Neural cell (in vitro differentiated cells): Measurements from ENCODE around the gene OXNAD1. TPM values are rescaled to one million over a fixed set of nuclear protein-coding genes. Genes with fewer than 3 reads are reported as not detected.
"Not testable (repeated sequence)": the region's sequence is repeated elsewhere in the genome, so short reads cannot be mapped to it uniquely, and the experiment has no call there.

Experiments used
- H2AFZ ChIP-seq: fragments of 200-600, 300-800 bp; sonication (generic), shearing (Covaris generic); 2 replicates; pipeline ENCODE4 v1.6.0; 2014; ENCODE audit warnings: low read depth, mild to moderate bottlenecking, antibody characterized with exemption, low read length, moderate library complexity
- H3F3A ChIP-seq: fragments of 200-600 bp; shearing (Covaris generic); 2 replicates; pipeline ENCODE4 v1.6.1; 2016; ENCODE audit warnings: mild to moderate bottlenecking, moderate library complexity, mixed read lengths, antibody characterized with exemption, low read length; ENCODE audit not compliant: insufficient read depth, poor library complexity, severe bottlenecking
- H3K27ac ChIP-seq: fragments of 200-600, 300-800 bp; sonication (generic), shearing (Covaris generic); 2 replicates; pipeline ENCODE4 v1.5.1; 2014; ENCODE audit warnings: mild to moderate bottlenecking, low read length, moderate library complexity
- H3K27me3 ChIP-seq: fragments of 300-800, 200-600 bp; sonication (generic), shearing (Covaris generic); 2 replicates; pipeline ENCODE4 v1.6.0; 2014; ENCODE audit warnings: mild to moderate bottlenecking, low read depth, low read length, moderate library complexity; ENCODE audit not compliant: insufficient read depth
- H3K36me3 ChIP-seq: fragments of 300-800, 200-600 bp; sonication (generic), shearing (Covaris generic); 2 replicates; pipeline ENCODE4 v1.5.1; 2014; ENCODE audit warnings: mild to moderate bottlenecking, antibody characterized with exemption, low read length, moderate library complexity; ENCODE audit not compliant: insufficient read depth
- H3K4me2 ChIP-seq: fragments of 300-800, 200-600 bp; sonication (generic), shearing (Covaris generic); 2 replicates; pipeline ENCODE4 v1.6.0; 2014; ENCODE audit warnings: mild to moderate bottlenecking, low read length
- H3K4me3 ChIP-seq: fragments of 300-800, 200-600 bp; sonication (generic), shearing (Covaris generic); 2 replicates; pipeline ENCODE4 v1.5.1; 2014; ENCODE audit warnings: mild to moderate bottlenecking, low read length, moderate library complexity
- H3K79me2 ChIP-seq: fragments of 200-600 bp; shearing (Covaris generic); replicated peaks from 2 replicates; pipeline ENCODE4 v1.6.0; 2014; ENCODE audit warnings: mild to moderate bottlenecking, low read length, moderate library complexity; ENCODE audit not compliant: insufficient read depth
- H3K9ac ChIP-seq: fragments of 300-800, 200-600 bp; sonication (generic), shearing (Covaris generic); 2 replicates; pipeline ENCODE4 v1.6.1; 2016; ENCODE audit warnings: mild to moderate bottlenecking, low read length, mixed read lengths
- H3K9me2 ChIP-seq: fragments of 200-600 bp; shearing (Covaris generic); 2 replicates; pipeline ENCODE4 v1.6.1; 2016; ENCODE audit warnings: mild to moderate bottlenecking, low read length, mixed read lengths; ENCODE audit not compliant: insufficient read depth
- H3K9me3 ChIP-seq: fragments of 200-600, 300-800 bp; sonication (generic), shearing (Covaris generic); 2 replicates; pipeline ENCODE4 v1.6.1; 2016; ENCODE audit warnings: mild to moderate bottlenecking, mixed run types, low read length, moderate library complexity, mixed read lengths
- H4K20me1 ChIP-seq: fragments of 200-600 bp; shearing (Covaris generic); 2 replicates; pipeline ENCODE4 v1.6.1; 2016; ENCODE audit warnings: mild to moderate bottlenecking, mixed run types; ENCODE audit not compliant: insufficient read depth
- EP300 ChIP-seq: fragments of 450-650 bp; conservative IDR thresholded peaks from 2 replicates; pipeline ENCODE4 v1.6.1; 2014; ENCODE audit warnings: antibody characterized with exemption, mild to moderate bottlenecking, moderate library complexity; ENCODE audit not compliant: poor library complexity, severe bottlenecking
- EZH2 ChIP-seq: fragments of 200-600, 300-800 bp; shearing (Covaris generic), sonication (generic); IDR thresholded peaks from 2 replicates; pipeline ENCODE4 v1.6.1; 2014; ENCODE audit warnings: antibody characterized with exemption, low read length, borderline replicate concordance, mild to moderate bottlenecking; ENCODE audit not compliant: insufficient read depth, poor library complexity, severe bottlenecking
- MXI1 ChIP-seq: fragments of 450-650 bp; conservative IDR thresholded peaks from 2 replicates; pipeline ENCODE4 v1.6.1; 2014; ENCODE audit warnings: antibody characterized with exemption, mild to moderate bottlenecking; ENCODE audit not compliant: poor library complexity, severe bottlenecking
- POLR2AphosphoS5 ChIP-seq: IDR thresholded peaks from 2 replicates; pipeline ENCODE4 v1.6.1; 2012
- RAD21 ChIP-seq: fragments of 450-650 bp; conservative IDR thresholded peaks from 2 replicates; pipeline ENCODE4 v1.6.1; 2014; ENCODE audit warnings: antibody characterized with exemption, mild to moderate bottlenecking, moderate library complexity
- SMC3 ChIP-seq: fragments of 450-650 bp; conservative IDR thresholded peaks from 2 replicates; pipeline ENCODE4 v1.6.1; 2014; ENCODE audit warnings: antibody characterized with exemption, mild to moderate bottlenecking, moderate library complexity; ENCODE audit not compliant: poor library complexity
- TAF1 ChIP-seq: IDR thresholded peaks from 2 replicates; pipeline ENCODE4 v1.6.1; 2012; ENCODE audit warnings: low read depth
- polyA plus RNA-seq: library from polyadenylated mRNA; depleted of rRNA; stranded (reverse); fragments of >200 nt; gene quantifications from 2 replicates; pipeline ENCODE4 v1.2.3, GENCODE V29; 2014
- TF ChIP-seq, protein P1 (sequence below): fragments of 450-650 bp; IDR thresholded peaks from 2 replicates; pipeline ENCODE4 v1.5.1; 2014; ENCODE audit warnings: antibody characterized with exemption, mild to moderate bottlenecking, moderate library complexity; ENCODE audit not compliant: poor library complexity, severe bottlenecking
- TF ChIP-seq, protein P2 (sequence below): IDR thresholded peaks from 2 replicates; pipeline ENCODE4 v1.6.1; 2012; ENCODE audit warnings: borderline replicate concordance

Gene OXNAD1
- polyA plus RNA-seq, 1 donor from 2014 or later: 16.4 TPM

DNA sequence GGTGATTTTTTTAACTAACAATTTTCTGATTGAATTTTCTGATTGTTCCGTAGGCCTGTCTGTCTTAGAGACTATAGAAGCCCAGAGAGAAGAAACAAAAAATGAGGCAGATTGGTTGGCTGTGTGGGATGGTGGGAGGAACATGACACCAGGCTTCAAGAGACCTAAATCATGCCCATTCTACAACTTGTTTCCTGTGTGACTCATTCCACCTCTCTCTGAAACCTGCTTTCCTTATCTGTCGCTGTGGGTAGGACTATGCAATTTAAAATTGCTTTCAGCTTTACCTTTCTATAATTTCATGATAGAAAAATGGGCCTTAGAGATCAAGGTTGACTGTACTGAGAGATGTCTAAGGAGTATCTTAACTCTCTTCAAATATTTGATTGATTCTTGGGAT lies 44.5 kb downstream of the OXNAD1 start:
- H2AFZ ChIP-seq: no peak overlapping the region
- no peaks in the 10 kb centered on the region for H3K79me2 ChIP-seq
- H3K4me2 ChIP-seq: no peak overlapping the region
- H3K36me3 ChIP-seq: no peaks in the 10 kb centered on the region
- no peak overlapping the region for H3K4me3 ChIP-seq
- no peaks in the 10 kb centered on the region for H3K9me3 ChIP-seq
- H3F3A ChIP-seq: no peaks in the 10 kb centered on the region
- no peaks in the 10 kb centered on the region for H3K9me2 ChIP-seq
- no peaks in the 10 kb centered on the region for H3K27me3 ChIP-seq
- no peaks in the 10 kb centered on the region for H4K20me1 ChIP-seq
- H3K9ac ChIP-seq: no peak overlapping the region
- TF ChIP-seq, protein P1, sequence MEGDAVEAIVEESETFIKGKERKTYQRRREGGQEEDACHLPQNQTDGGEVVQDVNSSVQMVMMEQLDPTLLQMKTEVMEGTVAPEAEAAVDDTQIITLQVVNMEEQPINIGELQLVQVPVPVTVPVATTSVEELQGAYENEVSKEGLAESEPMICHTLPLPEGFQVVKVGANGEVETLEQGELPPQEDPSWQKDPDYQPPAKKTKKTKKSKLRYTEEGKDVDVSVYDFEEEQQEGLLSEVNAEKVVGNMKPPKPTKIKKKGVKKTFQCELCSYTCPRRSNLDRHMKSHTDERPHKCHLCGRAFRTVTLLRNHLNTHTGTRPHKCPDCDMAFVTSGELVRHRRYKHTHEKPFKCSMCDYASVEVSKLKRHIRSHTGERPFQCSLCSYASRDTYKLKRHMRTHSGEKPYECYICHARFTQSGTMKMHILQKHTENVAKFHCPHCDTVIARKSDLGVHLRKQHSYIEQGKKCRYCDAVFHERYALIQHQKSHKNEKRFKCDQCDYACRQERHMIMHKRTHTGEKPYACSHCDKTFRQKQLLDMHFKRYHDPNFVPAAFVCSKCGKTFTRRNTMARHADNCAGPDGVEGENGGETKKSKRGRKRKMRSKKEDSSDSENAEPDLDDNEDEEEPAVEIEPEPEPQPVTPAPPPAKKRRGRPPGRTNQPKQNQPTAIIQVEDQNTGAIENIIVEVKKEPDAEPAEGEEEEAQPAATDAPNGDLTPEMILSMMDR: no peak
- TF ChIP-seq POLR2AphosphoS5 (no peak), TAF1 (no peak), MXI1 (no peak), SMC3 (no peak), RAD21 (no peak), EZH2 (no peak), EP300 (no peak)
- TF ChIP-seq, protein P2, sequence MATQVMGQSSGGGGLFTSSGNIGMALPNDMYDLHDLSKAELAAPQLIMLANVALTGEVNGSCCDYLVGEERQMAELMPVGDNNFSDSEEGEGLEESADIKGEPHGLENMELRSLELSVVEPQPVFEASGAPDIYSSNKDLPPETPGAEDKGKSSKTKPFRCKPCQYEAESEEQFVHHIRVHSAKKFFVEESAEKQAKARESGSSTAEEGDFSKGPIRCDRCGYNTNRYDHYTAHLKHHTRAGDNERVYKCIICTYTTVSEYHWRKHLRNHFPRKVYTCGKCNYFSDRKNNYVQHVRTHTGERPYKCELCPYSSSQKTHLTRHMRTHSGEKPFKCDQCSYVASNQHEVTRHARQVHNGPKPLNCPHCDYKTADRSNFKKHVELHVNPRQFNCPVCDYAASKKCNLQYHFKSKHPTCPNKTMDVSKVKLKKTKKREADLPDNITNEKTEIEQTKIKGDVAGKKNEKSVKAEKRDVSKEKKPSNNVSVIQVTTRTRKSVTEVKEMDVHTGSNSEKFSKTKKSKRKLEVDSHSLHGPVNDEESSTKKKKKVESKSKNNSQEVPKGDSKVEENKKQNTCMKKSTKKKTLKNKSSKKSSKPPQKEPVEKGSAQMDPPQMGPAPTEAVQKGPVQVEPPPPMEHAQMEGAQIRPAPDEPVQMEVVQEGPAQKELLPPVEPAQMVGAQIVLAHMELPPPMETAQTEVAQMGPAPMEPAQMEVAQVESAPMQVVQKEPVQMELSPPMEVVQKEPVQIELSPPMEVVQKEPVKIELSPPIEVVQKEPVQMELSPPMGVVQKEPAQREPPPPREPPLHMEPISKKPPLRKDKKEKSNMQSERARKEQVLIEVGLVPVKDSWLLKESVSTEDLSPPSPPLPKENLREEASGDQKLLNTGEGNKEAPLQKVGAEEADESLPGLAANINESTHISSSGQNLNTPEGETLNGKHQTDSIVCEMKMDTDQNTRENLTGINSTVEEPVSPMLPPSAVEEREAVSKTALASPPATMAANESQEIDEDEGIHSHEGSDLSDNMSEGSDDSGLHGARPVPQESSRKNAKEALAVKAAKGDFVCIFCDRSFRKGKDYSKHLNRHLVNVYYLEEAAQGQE: no peak
- H3K27ac ChIP-seq: no peak overlapping the region

DNA sequence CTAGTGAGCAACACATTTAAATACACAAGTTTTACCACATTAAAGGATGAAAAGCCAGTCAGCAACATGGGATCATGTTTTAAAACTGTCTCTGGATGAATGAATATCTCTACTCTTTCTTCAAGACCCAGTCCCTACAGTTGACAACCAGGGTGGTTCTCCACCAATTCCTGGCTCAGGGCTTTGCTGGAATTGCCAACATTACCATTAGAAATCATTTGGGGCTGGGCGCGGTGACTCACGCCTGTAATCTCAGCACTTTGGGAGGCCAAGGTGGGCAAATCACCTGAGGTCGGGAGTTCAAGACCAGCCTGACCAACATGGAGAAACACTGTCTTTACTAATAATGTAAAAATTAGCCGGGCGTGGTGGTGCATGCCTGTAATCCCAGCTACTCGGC lies 45.5 kb downstream of the OXNAD1 start:
- H3K79me2 ChIP-seq, H3K36me3 ChIP-seq, H3K4me2 ChIP-seq, H3K27me3 ChIP-seq, H3K4me3 ChIP-seq, H3K9ac ChIP-seq, H3K9me2 ChIP-seq, H4K20me1 ChIP-seq, H3K27ac ChIP-seq, H3F3A ChIP-seq, H3K9me3 ChIP-seq, H2AFZ ChIP-seq: not testable (repeated sequence)

- no peak overlapping the region for H2AFZ ChIP-seq
- no peak overlapping the region for H3K9ac ChIP-seq
- H3K79me2 ChIP-seq: no peaks in the 10 kb centered on the region
- H3K4me3 ChIP-seq: no peak overlapping the region
- no peaks in the 10 kb centered on the region for H3K36me3 ChIP-seq
- no peak overlapping the region for H3K27ac ChIP-seq
- no peak overlapping the region for H3K4me2 ChIP-seq
- no peaks in the 10 kb centered on the region for H3K9me2 ChIP-seq
- no peaks in the 10 kb centered on the region for H3K9me3 ChIP-seq
- no peak for TF ChIP-seq RAD21
- no peaks in the 10 kb centered on the region for H4K20me1 ChIP-seq
- H3F3A ChIP-seq: no peaks in the 10 kb centered on the region
- no peaks in the 10 kb centered on the region for H3K27me3 ChIP-seq
Measured at GRCh38 chr3:16311960-16312451, 47.0 kb downstream of the OXNAD1 start.
